ENCODE results near the gene PRDM16. TPM values are rescaled to one million over a fixed set of nuclear protein-coding genes. Genes with fewer than 3 reads are reported as not detected.

PRDM16 gene
- total RNA-seq, 1 experiment from 2014 or later, result 1.6 TPM

- Mint-ChIP-seq H3K9me3 (no peaks in the 10 kb centered on the region), H3K36me3 (no peaks in the 10 kb centered on the region), H3K4me1 (peaks cover 14% of the 10 kb centered on the region), H3K4me3 (no peak overlapping the region), H3K27ac (no peak overlapping the region), H3K27me3 (ENCODE audit: low read depth) (no peaks in the 10 kb centered on the region)
- no peak for DNase-seq (ENCODE audit: low spot score)
- ChIA-PET POLR2A (no interaction called here), CTCF (interaction anchor here (0.5 to 1.1 kb wide), 2 partner anchors 137 kb away, joined by 3 to 4 read pairs; no protein-coding TSS in a partner anchor)
- TF ChIP-seq, protein P1, sequence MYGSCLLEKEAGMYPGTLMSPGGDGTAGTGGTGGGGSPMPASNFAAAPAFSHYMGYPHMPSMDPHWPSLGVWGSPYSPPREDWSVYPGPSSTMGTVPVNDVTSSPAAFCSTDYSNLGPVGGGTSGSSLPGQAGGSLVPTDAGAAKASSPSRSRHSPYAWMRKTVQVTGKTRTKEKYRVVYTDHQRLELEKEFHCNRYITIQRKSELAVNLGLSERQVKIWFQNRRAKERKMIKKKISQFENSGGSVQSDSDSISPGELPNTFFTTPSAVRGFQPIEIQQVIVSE (CRISPR knock-in tag; IDR thresholded peaks at IDR 0.05; ENCODE audit: borderline replicate concordance), result no peak
- no peak for TF ChIP-seq MYBL2 (CRISPR knock-in tag; IDR thresholded peaks at IDR 0.05)
- no peak for TF ChIP-seq FOXP1 (CRISPR knock-in tag; IDR thresholded peaks at IDR 0.05; ENCODE audit: borderline replicate concordance)
- TF ChIP-seq, protein P2, sequence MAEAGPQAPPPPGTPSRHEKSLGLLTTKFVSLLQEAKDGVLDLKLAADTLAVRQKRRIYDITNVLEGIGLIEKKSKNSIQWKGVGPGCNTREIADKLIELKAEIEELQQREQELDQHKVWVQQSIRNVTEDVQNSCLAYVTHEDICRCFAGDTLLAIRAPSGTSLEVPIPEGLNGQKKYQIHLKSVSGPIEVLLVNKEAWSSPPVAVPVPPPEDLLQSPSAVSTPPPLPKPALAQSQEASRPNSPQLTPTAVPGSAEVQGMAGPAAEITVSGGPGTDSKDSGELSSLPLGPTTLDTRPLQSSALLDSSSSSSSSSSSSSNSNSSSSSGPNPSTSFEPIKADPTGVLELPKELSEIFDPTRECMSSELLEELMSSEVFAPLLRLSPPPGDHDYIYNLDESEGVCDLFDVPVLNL (CRISPR knock-in tag; IDR thresholded peaks at IDR 0.05; ENCODE audit: borderline replicate concordance, low read depth), result no peak
- no peak for TF ChIP-seq SOX15 (CRISPR knock-in tag; IDR thresholded peaks at IDR 0.05)
- no peak for TF ChIP-seq AFF4 (CRISPR knock-in tag; IDR thresholded peaks at IDR 0.05; ENCODE audit: borderline replicate concordance)
- no peak for TF ChIP-seq RORB (CRISPR knock-in tag; IDR thresholded peaks at IDR 0.05)
- no peak for TF ChIP-seq GRHL2 (CRISPR knock-in tag; IDR thresholded peaks at IDR 0.05; ENCODE audit: insufficient replicate concordance, severe bottlenecking)
- TF ChIP-seq ZNF138 (CRISPR knock-in tag; conservative IDR thresholded peaks at IDR 0.05), result no peak
- no peak for TF ChIP-seq SMAD3 (CRISPR knock-in tag; IDR thresholded peaks at IDR 0.05; ENCODE audit: borderline replicate concordance)
- no peak for TF ChIP-seq E2F1 (CRISPR knock-in tag; IDR thresholded peaks at IDR 0.05)
- TF ChIP-seq FOXK1 (CRISPR knock-in tag; IDR thresholded peaks at IDR 0.05), result no peak
- no peak for TF ChIP-seq TCF7 (CRISPR knock-in tag; IDR thresholded peaks at IDR 0.05; ENCODE audit: low read depth)
- TF ChIP-seq ELF4 (CRISPR knock-in tag; IDR thresholded peaks at IDR 0.05; ENCODE audit: low read depth), result no peak
- TF ChIP-seq NR3C1 (CRISPR knock-in tag; conservative IDR thresholded peaks at IDR 0.05; ENCODE audit: low read depth), result no peak
- no peak for ATAC-seq
Observed at GRCh38 chr1:3287656-3288160, 218.7 kb downstream of the PRDM16 start.

DNA sequence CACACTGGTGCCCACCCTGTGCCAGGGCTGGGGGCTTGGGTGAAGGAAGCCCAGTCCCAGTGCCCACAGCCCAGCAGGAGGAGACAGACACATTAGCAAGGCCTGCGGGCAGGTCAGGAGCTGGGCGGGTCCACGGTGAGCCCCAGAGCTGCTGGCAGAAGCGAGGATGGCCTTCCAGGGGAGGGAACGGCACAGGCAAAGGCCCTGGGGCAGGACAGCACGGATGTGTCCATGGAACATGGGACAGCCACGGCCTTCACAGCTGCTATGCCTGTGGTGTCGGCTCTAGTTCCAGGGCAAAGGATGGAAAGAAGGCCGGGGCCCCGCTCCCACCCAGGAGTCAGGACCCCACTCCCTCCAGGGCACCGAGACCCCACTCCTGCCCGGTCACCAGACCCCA is 220.5 kb downstream of the PRDM16 start:
- H3K36me3 Mint-ChIP-seq, result no peaks in the 10 kb centered on the region
- H3K27ac Mint-ChIP-seq, result no peak overlapping the region
- ChIA-PET POLR2A (interaction anchor here (0.5 kb wide), 1 partner anchor 257 kb away, joined by 3 read pairs; no protein-coding TSS in a partner anchor), CTCF (no interaction called here)
- ATAC-seq (no peak), DNase-seq (ENCODE audit: low spot score) (no peak)
- H3K27me3 Mint-ChIP-seq (ENCODE audit: low read depth), result no peaks in the 10 kb centered on the region
- no peak overlapping the region for H3K4me3 Mint-ChIP-seq
- H3K4me1 Mint-ChIP-seq, result peaks cover 11% of the 10 kb centered on the region
- H3K9me3 Mint-ChIP-seq, result no peaks in the 10 kb centered on the region
- TF ChIP-seq TCF7 (CRISPR knock-in tag; IDR thresholded peaks at IDR 0.05; ENCODE audit: low read depth), result no peak
- TF ChIP-seq MAX (CRISPR knock-in tag; IDR thresholded peaks at IDR 0.05), result no peak
- TF ChIP-seq, protein P1 (CRISPR knock-in tag; IDR thresholded peaks at IDR 0.05; ENCODE audit: borderline replicate concordance), result no peak
- TF ChIP-seq RELA (CRISPR knock-in tag; IDR thresholded peaks at IDR 0.05; ENCODE audit: borderline replicate concordance), result no peak
- TF ChIP-seq, protein P2 (CRISPR knock-in tag; IDR thresholded peaks at IDR 0.05; ENCODE audit: borderline replicate concordance, low read depth), result no peak
- no peak for TF ChIP-seq ERG (CRISPR knock-in tag; IDR thresholded peaks at IDR 0.05)
- TF ChIP-seq SOX15 (CRISPR knock-in tag; IDR thresholded peaks at IDR 0.05), result no peak
- no peak for TF ChIP-seq ZNF425 (CRISPR knock-in tag; conservative IDR thresholded peaks at IDR 0.05)
